Measurements from ENCODE around the gene AOAH.

GRCh38 chr7:36568452-36568849 is 155.8 kb downstream of the AOAH start:
- TF ChIP-seq CTCF (IDR thresholded peaks at IDR 0.05) (no peak), EZH2phosphoT487 (IDR thresholded peaks at IDR 0.05) (no peak)

Data from neural progenitor cell (in vitro differentiated cells).